GM18951 (cell line): ENCODE results near the gene PSMF1.
"Not testable (repeated sequence)": the region's sequence is repeated elsewhere in the genome, so short reads cannot be mapped to it uniquely, and the experiment has no call there.

Experiments
- POLR2A ChIP-seq: IDR thresholded peaks from 4 replicates; pipeline ENCODE4 v1.6.1; 2011; ENCODE audit warnings: mild to moderate bottlenecking; ENCODE audit not compliant: insufficient read length, insufficient read depth; ENCODE audit errors: extremely low read depth
- in situ Hi-C: fragments of 300-500 bp; cut with MboI; formaldehyde crosslinking; loops from one replicate; pipeline ENCODE4 v1.12.0; 2022; ENCODE audit warnings: low sequenced_read_pairs, mixed read lengths, inconsistent platforms; ENCODE audit not compliant: unreplicated experiment

PSMF1 gene

GRCh38 chr20:1212607-1213396, 94.4 kb downstream of the PSMF1 start:
- in situ Hi-C loops, result no loop called here

GRCh38 chr20:1214838-1215261, 96.4 kb downstream of the PSMF1 start:
- no peak for TF ChIP-seq POLR2A
- in situ Hi-C loops, result no loop called here

More at GRCh38 chr20:1212607-1213396, 94.4 kb downstream of the PSMF1 start:
- no peak for TF ChIP-seq POLR2A

GRCh38 chr20:1215386-1216170, 97.2 kb downstream of the PSMF1 start:
- TF ChIP-seq POLR2A, result no peak
- in situ Hi-C loops, result no loop called here

- in situ Hi-C loops, result not testable (repeated sequence)
Observed at GRCh38 chr20:1216527-1217427, 98.4 kb downstream of the PSMF1 start.
